HCT116 (cell line): ENCODE results near the gene SLC51A. TPM values are rescaled to one million over a fixed set of nuclear protein-coding genes. Genes with fewer than 3 reads are reported as not detected.

Source experiments
- ATAC-seq: fragments of 200-7000 bp; cut with Tn5 transposase; 2 replicates; pipeline ENCODE4 v1.9.1; 2020; ENCODE audit warnings: mild to moderate bottlenecking, moderate library complexity
- BruUV-seq: library from RNA; stranded (reverse); fragments of 400-500 nt; replicated peaks from 2 replicates; lab custom pipeline; 2021; lab: Mats Ljungman, UMichigan
- CTCF ChIA-PET: fragments of 300-600 bp; sonication (Branson Sonifier 250); formaldehyde crosslinking; loops from one replicate; lab custom pipeline; 2021; ENCODE audit warnings: antibody characterized with exemption; lab: Charles Lee
- POLR2A ChIA-PET: fragments of 300-600, 350-600 bp; sonication (Branson Sonifier 250); formaldehyde crosslinking; loops from one replicate; lab custom pipeline; 2021; ENCODE audit warnings: antibody characterized with exemption; lab: Charles Lee
- RAD21 ChIA-PET, 2 experiments: fragments of 300-600 bp; sonication (Branson Sonifier 250); formaldehyde crosslinking; loops; one replicate each; lab custom pipeline; 2023; ENCODE audit warnings: low total read pairs in 2 of 2; ENCODE audit not compliant: uncharacterized antibody in 2 of 2, unreplicated experiment in 2 of 2, low non-redundant PET in 1 of 2; lab: Charles Lee
- DNase-seq: peaks from one replicate; pipeline ENCODE4 v3.0.0-alpha.2; 2010; ENCODE audit warnings: low read depth, low spot score
- H2AFZ ChIP-seq: fragments of 200-600 bp; shearing (Covaris generic), sonication (generic); 2 replicates; pipeline ENCODE4 v1.6.1; 2017; ENCODE audit warnings: low read depth, mixed run types, mixed read lengths, antibody characterized with exemption, low read length; ENCODE audit not compliant: poor library complexity, severe bottlenecking
- H3K27ac ChIP-seq: 2 replicates; pipeline ENCODE4 v1.5.1; 2012; ENCODE audit warnings: low read depth, low read length
- H3K27me3 ChIP-seq: fragments of 200-600 bp; sonication (generic); 2 replicates; pipeline ENCODE4 v1.6.1; 2016; ENCODE audit warnings: mixed run types, low read length, mixed read lengths; ENCODE audit not compliant: insufficient read depth
- H3K36me3 ChIP-seq, 2 experiments: fragments of 200-500 bp in 1 of 2; fragments of 200-600 bp in 1 of 2; sonication (Bioruptor generic) in 1 of 2; sonication (generic) in 1 of 2; 2 replicates each; pipeline versions ENCODE4 v1.5.1 to v1.6.1; 2014 to 2016; ENCODE audit warnings: low read length in 2 of 2, inconsistent platforms in 1 of 2, mixed read lengths in 1 of 2, mixed run types in 1 of 2; ENCODE audit not compliant: insufficient read depth in 2 of 2, control insufficient read depth in 1 of 2
- H3K4me1 ChIP-seq, 2 experiments: fragments of 200-600 bp in 1 of 2; sonication (generic) in 1 of 2; 2 replicates each; pipeline versions ENCODE4 v1.5.1 to v1.6.1; 2012 to 2017; ENCODE audit warnings: low read length in 2 of 2, inconsistent platforms in 1 of 2, mild to moderate bottlenecking in 1 of 2, mixed read lengths in 1 of 2, mixed run types in 1 of 2, moderate library complexity in 1 of 2; ENCODE audit not compliant: insufficient read depth in 2 of 2, control insufficient read depth in 1 of 2
- H3K4me2 ChIP-seq: fragments of 200-600 bp; sonication (generic); 2 replicates; pipeline ENCODE4 v1.6.1; 2017; ENCODE audit warnings: mixed run types, low read length, mixed read lengths
- H3K4me3 ChIP-seq, 2 experiments: fragments of 200-600 bp in 1 of 2; sonication (generic) in 1 of 2; replicated peaks in 1 of 2; 2 replicates each; pipeline ENCODE4 v1.5.1; 2011 to 2016; ENCODE audit warnings: low read length in 2 of 2, control low read depth in 1 of 2, low read depth in 1 of 2, mild to moderate bottlenecking in 1 of 2, mixed read lengths in 1 of 2, mixed run types in 1 of 2
- H3K79me2 ChIP-seq: fragments of 200-600 bp; sonication (generic); 2 replicates; pipeline ENCODE4 v1.6.1; 2017; ENCODE audit warnings: mild to moderate bottlenecking, mixed run types, low read length, moderate library complexity, mixed read lengths; ENCODE audit not compliant: insufficient read depth
- H3K9ac ChIP-seq: fragments of 200-600 bp; sonication (generic); 2 replicates; pipeline ENCODE4 v1.6.1; 2016; ENCODE audit warnings: low read length, mixed read lengths
- H3K9me2 ChIP-seq: fragments of 200-600 bp; sonication (generic), shearing (Covaris generic); 2 replicates; pipeline ENCODE4 v1.6.1; 2017; ENCODE audit warnings: mixed run types, mild to moderate bottlenecking, moderate library complexity; ENCODE audit not compliant: insufficient read depth
- H3K9me3 ChIP-seq, 2 experiments: fragments of 200-500 bp in 1 of 2; fragments of 200-600 bp in 1 of 2; sonication (Bioruptor generic) in 1 of 2; sonication (generic) in 1 of 2; 2 replicates each; pipeline ENCODE4 v1.6.1; 2014 to 2017; ENCODE audit warnings: low read length in 2 of 2, mixed read lengths in 2 of 2, inconsistent platforms in 1 of 2, low read depth in 1 of 2, mild to moderate bottlenecking in 1 of 2, mixed run types in 1 of 2, moderate library complexity in 1 of 2; ENCODE audit not compliant: control insufficient read depth in 1 of 2, insufficient read depth in 1 of 2
- H4K20me1 ChIP-seq: fragments of 200-600 bp; sonication (generic), shearing (Covaris generic); 2 replicates; pipeline ENCODE4 v1.6.1; 2017; ENCODE audit warnings: mixed run types, mild to moderate bottlenecking, moderate library complexity; ENCODE audit not compliant: insufficient read depth
- ATF3 ChIP-seq: IDR thresholded peaks from 2 replicates; pipeline ENCODE4 v1.6.1; 2012
- CEBPB ChIP-seq: IDR thresholded peaks from 2 replicates; pipeline ENCODE4 v1.6.1; 2012; ENCODE audit warnings: low read depth
- EZH2 ChIP-seq: fragments of 200-600 bp; sonication (generic); IDR thresholded peaks from 2 replicates; pipeline ENCODE4 v1.6.1; 2017; ENCODE audit warnings: antibody characterized with exemption, mixed run types
- JUND ChIP-seq: IDR thresholded peaks from 2 replicates; pipeline ENCODE4 v1.6.1; 2012
- MAX ChIP-seq: IDR thresholded peaks from 2 replicates; pipeline ENCODE4 v1.6.1; 2012
- REST ChIP-seq: IDR thresholded peaks from 2 replicates; pipeline ENCODE4 v1.6.1; 2012; ENCODE audit warnings: low read depth
- SP1 ChIP-seq: IDR thresholded peaks from 2 replicates; pipeline ENCODE4 v1.6.1; 2012; ENCODE audit warnings: low read depth
- SRF ChIP-seq: IDR thresholded peaks from 2 replicates; pipeline ENCODE4 v1.6.1; 2012; ENCODE audit warnings: low read depth
- ZBTB33 ChIP-seq: IDR thresholded peaks from 2 replicates; pipeline ENCODE4 v1.6.1; 2011; ENCODE audit warnings: mild to moderate bottlenecking, low read length, moderate library complexity; ENCODE audit not compliant: insufficient replicate concordance; ENCODE audit errors: extremely low read depth
- intact Hi-C: fragments of 100-400 bp; cut with micrococcal nuclease; formaldehyde crosslinking; loops from 2 replicates; pipeline ENCODE4 v1.10.0; 2022
- total RNA-seq: library from RNA; stranded (reverse); gene quantifications from one replicate; pipeline ENCODE4 v1.2.1, GENCODE V29; 2021; ENCODE audit not compliant: unreplicated experiment

The SLC51A gene
- total RNA-seq, 1 experiment from 2014 or later = not detected

- no peak for ATAC-seq
- DNase-seq = no peak
- ChIA-PET RAD21 (no interaction called here), CTCF (interaction anchor here (1.3 kb wide), 1 partner anchor 18 kb away, joined by 5 read pairs; no protein-coding TSS in a partner anchor), POLR2A (no interaction called here)
- H3K36me3 ChIP-seq = peaks cover 0 to 2% of the 10 kb centered on the region in 2 experiments; a peak in 1 of 4 replicates
- H3K4me1 ChIP-seq = no peaks in the 10 kb centered on the region
- no peak overlapping the region for H3K4me2 ChIP-seq
- no peaks in the 10 kb centered on the region for H3K9me3 ChIP-seq
- intact Hi-C loops = no loop called here
- H3K79me2 ChIP-seq = no peaks in the 10 kb centered on the region
- no peak overlapping the region for H3K27ac ChIP-seq
- no peak overlapping the region for H3K9ac ChIP-seq
- H2AFZ ChIP-seq = no peak overlapping the region
- TF ChIP-seq JUND (no peak), SP1 (no peak), SRF (no peak), ATF3 (no peak), ZBTB33 (no peak), EZH2 (no peak)
- H4K20me1 ChIP-seq = no peaks in the 10 kb centered on the region
- H3K4me3 ChIP-seq = no peak overlapping the region
- H3K27me3 ChIP-seq = no peaks in the 10 kb centered on the region
- H3K9me2 ChIP-seq = no peaks in the 10 kb centered on the region
- BruUV-seq = no TSS peak
These were observed 19.3 kb downstream of the SLC51A start for GRCh38 chr3:196235452-196236122.

- no peaks in the 10 kb centered on the region for H3K9me3 ChIP-seq
- H3K79me2 ChIP-seq = no peaks in the 10 kb centered on the region
- no peak for TF ChIP-seq REST
- TF ChIP-seq CEBPB = no peak
- no peak for TF ChIP-seq MAX
- TF ChIP-seq, all 23 proteins: peak for 0
- Histone ChIP-seq H3K4me3 (no peak overlapping the region), H3K9me2 (no peaks in the 10 kb centered on the region), H3K4me1 (no peaks in the 10 kb centered on the region), H3K4me2 (no peak overlapping the region), H4K20me1 (no peaks in the 10 kb centered on the region), H3K27ac (no peak overlapping the region), H3K36me3 (peaks cover 1 to 2% of the 10 kb centered on the region in 2 experiments; a peak in 1 of 4 replicates), H3K27me3 (no peaks in the 10 kb centered on the region), H2AFZ (no peak overlapping the region), H3K9ac (no peak overlapping the region)
- intact Hi-C loops = no loop called here
- POLR2A ChIA-PET = no interaction called here
- RAD21 ChIA-PET = no interaction called here
- CTCF ChIA-PET = no interaction called here
- ATAC-seq = no peak
- no TSS peak for BruUV-seq
- no peak for DNase-seq
These were observed 19.9 kb downstream of the SLC51A start for GRCh38 chr3:196236223-196236622.
